A549 treated with AZD2906 at 1 μM for 4 hours (cell line): Measurements from ENCODE around the gene DLG1. TPM values are rescaled to one million over a fixed set of nuclear protein-coding genes. Genes with fewer than 3 reads are reported as not detected.

Source experiments
- total RNA-seq: library from RNA; stranded (reverse); fragments of 200-300 nt; extraction: Qiagen RNA extraction; gene quantifications from 5 replicates; pipeline ENCODE4 v1.2.3, GENCODE V29; 2022

Gene DLG1
- 14.9 to 18.5 TPM (median 17.9 TPM) in 5 replicates for total RNA-seq

GRCh38 chr3:197298341-197298944, at the start of gene DLG1:
Gene DLG1 (minus strand): TSS chr3:197298612. CDS start chr3:197297204, 1,408 bp downstream.

GRCh38 chr3:197029511-197030167, 268.8 kb downstream of the DLG1 start, which contains the start of gene MELTF:
Gene MELTF (minus strand): TSS chr3:197029817. CDS start chr3:197029702, 115 bp downstream.

